ENCODE results near the gene LEFTY1. TPM values are rescaled to one million over a fixed set of nuclear protein-coding genes. Genes with fewer than 3 reads are reported as not detected.

The LEFTY1 gene
- total RNA-seq, 1 experiment from 2014 or later, result not detected

GRCh38 chr1:225892307-225892706 lies 3.4 kb upstream of the LEFTY1 start:
- ChIA-PET POLR2A (ENCODE audit: unreplicated experiment) (no interaction called here), CTCF (no interaction called here)
- Histone ChIP-seq H3F3A (ENCODE audit: low read length, unreplicated experiment) (no peaks in the 10 kb centered on the region), H2AFZ (ENCODE audit: low read length) (no peak overlapping the region), H3K4me1 (ENCODE audit: insufficient read depth, low read length) (peaks cover 50% of the 10 kb centered on the region), H3K79me2 (ENCODE audit: low read length) (no peaks in the 10 kb centered on the region), H3K4me3 (ENCODE audit: low read length) (no peak overlapping the region), H3K9me2 (replicated peaks; ENCODE audit: low read length) (no peaks in the 10 kb centered on the region), H3K4me2 (ENCODE audit: low read length) (no peak overlapping the region), H3K9ac (ENCODE audit: low read length) (no peak overlapping the region), H3K27ac (ENCODE audit: low read length) (no peak overlapping the region), H3K27me3 (ENCODE audit: low read length) (no peaks in the 10 kb centered on the region), H4K20me1 (ENCODE audit: low read length) (no peaks in the 10 kb centered on the region), H3K36me3 (ENCODE audit: low read depth, low read length) (no peaks in the 10 kb centered on the region), H3K9me3 (ENCODE audit: low read length) (no peaks in the 10 kb centered on the region)
- BruUV-seq (replicated peaks), result no TSS peak
- no peak for ATAC-seq
- TF ChIP-seq EZH2phosphoT487 (IDR thresholded peaks at IDR 0.05; ENCODE audit: borderline replicate concordance, low read length) (no peak), EZH2 (IDR thresholded peaks at IDR 0.05; ENCODE audit: low read length, unreplicated experiment) (no peak)
- intact Hi-C loops (cut with micrococcal nuclease), result no loop called here
- DNase-seq, result no peak

- H2AFZ ChIP-seq (ENCODE audit: low read length), result peak overlapping the region; percentile 39
- no peaks in the 10 kb centered on the region for H4K20me1 ChIP-seq (ENCODE audit: low read length)
- peaks cover 50% of the 10 kb centered on the region for H3K4me1 ChIP-seq (ENCODE audit: insufficient read depth, low read length)
- ChIA-PET POLR2A (ENCODE audit: unreplicated experiment) (interaction anchor here (1.1 kb wide), 1 partner anchor 9 kb away, joined by 4 read pairs; the partner anchor contains the start of gene TMEM63A), CTCF (no interaction called here)
- no peaks in the 10 kb centered on the region for H3F3A ChIP-seq (ENCODE audit: low read length, unreplicated experiment)
- peak overlapping the region; percentile 98 for H3K27ac ChIP-seq (ENCODE audit: low read length)
- TF ChIP-seq EZH2 (IDR thresholded peaks at IDR 0.05; ENCODE audit: low read length, unreplicated experiment) (no peak), EZH2phosphoT487 (IDR thresholded peaks at IDR 0.05; ENCODE audit: borderline replicate concordance, low read length) (no peak), CTCF (conservative IDR thresholded peaks at IDR 0.05; ENCODE audit: low read depth, low read length) (no peak)
- peak; percentile 84 for DNase-seq
- H3K27me3 ChIP-seq (ENCODE audit: low read length), result no peaks in the 10 kb centered on the region
- no peaks in the 10 kb centered on the region for H3K9me2 ChIP-seq (replicated peaks; ENCODE audit: low read length)
- peak; percentile 73 for ATAC-seq
- intact Hi-C loops (cut with micrococcal nuclease), result no loop called here
- H3K9ac ChIP-seq (ENCODE audit: low read length), result peak overlapping the region; percentile 89
- H3K79me2 ChIP-seq (ENCODE audit: low read length), result no peaks in the 10 kb centered on the region
- BruUV-seq (replicated peaks), result no TSS peak
- H3K4me3 ChIP-seq (ENCODE audit: low read length), result no peak overlapping the region
- H3K36me3 ChIP-seq (ENCODE audit: low read depth, low read length), result no peaks in the 10 kb centered on the region
- no peaks in the 10 kb centered on the region for H3K9me3 ChIP-seq (ENCODE audit: low read length)
- peak overlapping the region; percentile 56 for H3K4me2 ChIP-seq (ENCODE audit: low read length)
Observed at GRCh38 chr1:225891229-225891972, 2.5 kb upstream of the LEFTY1 start.

DNA sequence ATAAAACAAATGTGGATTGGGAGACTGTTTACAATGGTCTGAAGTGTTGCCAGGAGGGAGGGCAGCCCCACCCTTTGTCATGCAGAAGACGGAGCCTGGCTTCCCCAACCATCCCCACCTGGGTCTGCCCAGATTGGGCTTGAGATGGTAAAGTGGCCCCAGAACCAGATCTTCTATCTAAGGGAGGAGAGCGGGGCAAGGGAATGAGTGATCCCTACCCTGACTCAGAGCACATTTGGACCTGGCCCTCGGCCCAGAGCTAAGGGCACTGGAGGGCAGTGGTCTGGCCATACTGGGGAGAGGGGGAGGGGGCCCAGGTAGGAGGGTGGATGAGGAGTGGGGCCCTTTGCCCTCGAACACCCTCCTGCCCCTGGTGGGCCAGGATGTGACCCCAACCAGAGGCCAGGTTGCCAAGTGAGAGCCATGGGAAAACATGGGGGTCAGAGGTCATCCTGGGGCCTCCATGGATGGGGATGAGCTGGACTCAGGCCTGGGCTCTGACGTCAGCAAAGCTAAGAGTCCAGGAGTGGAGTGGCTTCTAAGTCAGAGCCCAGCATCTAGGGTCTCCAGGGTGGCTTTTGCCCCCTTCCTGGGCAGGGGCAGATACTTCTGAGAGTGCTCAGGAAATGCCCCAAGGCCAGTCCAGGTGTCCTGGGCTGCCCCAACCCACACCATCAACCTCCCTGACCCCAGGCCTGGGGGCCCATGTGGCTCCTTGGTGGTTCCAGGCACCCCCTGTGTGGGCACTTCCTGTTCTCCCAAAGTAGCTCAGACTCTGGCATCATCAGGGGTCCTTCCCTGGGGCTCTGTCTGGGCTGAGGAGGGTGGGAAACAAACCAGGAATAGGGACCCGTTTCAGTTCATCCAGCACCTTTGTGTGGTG lies 1.6 kb upstream of the LEFTY1 start:
- Histone ChIP-seq H3K4me3 (ENCODE audit: low read length) (no peak overlapping the region), H3K27ac (ENCODE audit: low read length) (peak overlapping the region; percentile 98), H3K9me3 (ENCODE audit: low read length) (no peaks in the 10 kb centered on the region), H3K79me2 (ENCODE audit: low read length) (no peaks in the 10 kb centered on the region), H3K4me1 (ENCODE audit: insufficient read depth, low read length) (peaks cover 55% of the 10 kb centered on the region), H3K27me3 (ENCODE audit: low read length) (no peaks in the 10 kb centered on the region), H3K9me2 (replicated peaks; ENCODE audit: low read length) (no peaks in the 10 kb centered on the region), H3F3A (ENCODE audit: low read length, unreplicated experiment) (no peaks in the 10 kb centered on the region), H4K20me1 (ENCODE audit: low read length) (no peaks in the 10 kb centered on the region), H3K4me2 (ENCODE audit: low read length) (peak overlapping the region; percentile 56), H2AFZ (ENCODE audit: low read length) (no peak overlapping the region), H3K36me3 (ENCODE audit: low read depth, low read length) (no peaks in the 10 kb centered on the region), H3K9ac (ENCODE audit: low read length) (peak overlapping the region; percentile 89)
- intact Hi-C loops (cut with micrococcal nuclease), result no loop called here
- ChIA-PET POLR2A (ENCODE audit: unreplicated experiment) (interaction anchor here (1.1 kb wide), 1 partner anchor 9 kb away, joined by 4 read pairs; the partner anchor contains the start of gene TMEM63A), CTCF (no interaction called here)
- DNase-seq (peak; percentile 48), ATAC-seq (peak; percentile 17)
- TF ChIP-seq EZH2phosphoT487 (IDR thresholded peaks at IDR 0.05; ENCODE audit: borderline replicate concordance, low read length) (no peak), CTCF (conservative IDR thresholded peaks at IDR 0.05; ENCODE audit: low read depth, low read length) (no peak), EZH2 (IDR thresholded peaks at IDR 0.05; ENCODE audit: low read length, unreplicated experiment) (no peak)
- BruUV-seq (replicated peaks), result no TSS peak
